Measurements from ENCODE around the gene OR10P1. TPM values are rescaled to one million over a fixed set of nuclear protein-coding genes. Genes with fewer than 3 reads are reported as not detected.

OR10P1 gene
- total RNA-seq, 4 donors from 2014 or later: not detected

GRCh38 chr12:55681142-55682077 lies 44.7 kb downstream of the OR10P1 start:
- H3K9me3 ChIP-seq: no peaks in the 10 kb centered on the region
- no peaks in the 10 kb centered on the region for H3K27me3 ChIP-seq
- H3K27ac ChIP-seq: peak overlapping the region; percentile 5 to 69 (median 46)
- TF ChIP-seq CTCF (IDR thresholded peaks at IDR 0.05) (peak in 4 of 6 experiments; percentile 29 to 65 (median 59)), POLR2A (IDR thresholded peaks at IDR 0.05) (peak; percentile 83 to 87)
- peak; percentile 21 to 88 (median 85) for DNase-seq
- peaks cover 0 to 11% (median 0%) of the 10 kb centered on the region in 3 donors for H3K36me3 ChIP-seq
- peaks cover 0 to 10% (median 3%) of the 10 kb centered on the region in 4 donors for H3K4me1 ChIP-seq
- H3K4me3 ChIP-seq: peak overlapping the region in 3 of 4 donors; percentile 35 to 71 (median 58)

GRCh38 chr12:55682087-55682796 lies 45.5 kb downstream of the OR10P1 start:
- Histone ChIP-seq H3K9me3 (no peaks in the 10 kb centered on the region), H3K4me1 (peaks cover 0 to 10% (median 3%) of the 10 kb centered on the region in 4 donors), H3K27me3 (no peaks in the 10 kb centered on the region), H3K27ac (peak overlapping the region in 3 of 4 donors; percentile 34 to 69 (median 57)), H3K36me3 (peaks cover 0 to 11% (median 0%) of the 10 kb centered on the region in 3 donors), H3K4me3 (peak overlapping the region in 3 of 4 donors; percentile 35 to 71 (median 58))
- no peak for TF ChIP-seq POLR2A (IDR thresholded peaks at IDR 0.05)
- peak in 1 of 6 experiments; percentile 14 for TF ChIP-seq CTCF (IDR thresholded peaks at IDR 0.05)
- DNase-seq: peak in 1 of 3 donors; percentile 67

- Histone ChIP-seq H3K27me3 (no peaks in the 10 kb centered on the region), H3K4me3 (peak overlapping the region in 1 of 4 donors; percentile 71), H3K4me1 (peaks cover 0 to 10% (median 3%) of the 10 kb centered on the region in 4 donors), H3K27ac (no peak overlapping the region), H3K36me3 (peaks cover 0 to 19% (median 0%) of the 10 kb centered on the region in 3 donors), H3K9me3 (no peaks in the 10 kb centered on the region)
- TF ChIP-seq CTCF (IDR thresholded peaks at IDR 0.05): no peak
- TF ChIP-seq POLR2A (IDR thresholded peaks at IDR 0.05): no peak
- DNase-seq: no peak
These were observed 47.0 kb downstream of the OR10P1 start for GRCh38 chr12:55683676-55684075.

- TF ChIP-seq CTCF (IDR thresholded peaks at IDR 0.05): no peak
- TF ChIP-seq POLR2A (IDR thresholded peaks at IDR 0.05): no peak
- H3K9me3 ChIP-seq: no peaks in the 10 kb centered on the region
- no peaks in the 10 kb centered on the region for H3K27me3 ChIP-seq
- no peak overlapping the region for H3K4me3 ChIP-seq
- no peak for DNase-seq
- H3K4me1 ChIP-seq: peaks cover 0 to 10% (median 3%) of the 10 kb centered on the region in 4 donors
- H3K27ac ChIP-seq: no peak overlapping the region
- H3K36me3 ChIP-seq: peaks cover 0 to 19% (median 0%) of the 10 kb centered on the region in 3 donors
These were observed 48.2 kb downstream of the OR10P1 start for GRCh38 chr12:55684761-55685370.

GRCh38 chr12:55685671-55686070 lies 49.0 kb downstream of the OR10P1 start:
- Histone ChIP-seq H3K4me1 (peaks cover 0 to 10% (median 3%) of the 10 kb centered on the region in 4 donors), H3K9me3 (no peaks in the 10 kb centered on the region), H3K36me3 (peaks cover 0 to 19% (median 0%) of the 10 kb centered on the region in 3 donors), H3K4me3 (no peak overlapping the region), H3K27me3 (no peaks in the 10 kb centered on the region), H3K27ac (no peak overlapping the region)
- no peak for DNase-seq
- TF ChIP-seq CTCF (IDR thresholded peaks at IDR 0.05) (no peak), POLR2A (IDR thresholded peaks at IDR 0.05) (no peak)

All from Peyer's patch (tissue), 4 donors.